ENCODE measurements around the gene TAF4. TPM values are rescaled to one million over a fixed set of nuclear protein-coding genes. Genes with fewer than 3 reads are reported as not detected.

Gene TAF4
- total RNA-seq, 1 donor from 2014 or later = 22.2 TPM

- Mint-ChIP-seq H3K27ac (no peak overlapping the region), H3K9me3 (no peaks in the 10 kb centered on the region), H3K4me3 (no peak overlapping the region), H3K4me1 (ENCODE audit: unreplicated experiment) (peaks cover 5% of the 10 kb centered on the region), H3K36me3 (peaks cover 69% of the 10 kb centered on the region), H3K27me3 (no peaks in the 10 kb centered on the region)
- DNase-seq (ENCODE audit: extremely low spot score, unreplicated experiment) = no peak
- no peak for TF ChIP-seq CTCF (conservative IDR thresholded peaks at IDR 0.05)
These were observed 68.3 kb downstream of the TAF4 start for GRCh38 chr20:61997372-61997771.

GRCh38 chr20:61994546-61994945 is 71.1 kb downstream of the TAF4 start:
- Mint-ChIP-seq H3K9me3 (peaks cover 10% of the 10 kb centered on the region), H3K4me1 (ENCODE audit: unreplicated experiment) (no peaks in the 10 kb centered on the region), H3K4me3 (no peak overlapping the region), H3K27me3 (no peaks in the 10 kb centered on the region), H3K36me3 (peaks cover 80% of the 10 kb centered on the region), H3K27ac (no peak overlapping the region)
- DNase-seq (ENCODE audit: extremely low spot score, unreplicated experiment) = no peak
- TF ChIP-seq CTCF (conservative IDR thresholded peaks at IDR 0.05) = no peak

GRCh38 chr20:61993058-61993457 is 72.6 kb downstream of the TAF4 start:
- no peaks in the 10 kb centered on the region for H3K27me3 Mint-ChIP-seq
- peak overlapping the region; percentile 16 for H3K27ac Mint-ChIP-seq

GRCh38 chr20:61991476-61991875 is 74.2 kb downstream of the TAF4 start:
- no peak for DNase-seq (ENCODE audit: extremely low spot score, unreplicated experiment)
- Mint-ChIP-seq H3K27me3 (no peaks in the 10 kb centered on the region), H3K36me3 (peaks cover 65% of the 10 kb centered on the region), H3K27ac (no peak overlapping the region), H3K9me3 (peaks cover 10% of the 10 kb centered on the region), H3K4me3 (no peak overlapping the region), H3K4me1 (ENCODE audit: unreplicated experiment) (no peaks in the 10 kb centered on the region)
- TF ChIP-seq CTCF (conservative IDR thresholded peaks at IDR 0.05) = no peak

More at GRCh38 chr20:61993058-61993457, 72.6 kb downstream of the TAF4 start:
- no peak overlapping the region for H3K4me3 Mint-ChIP-seq
- no peak for DNase-seq (ENCODE audit: extremely low spot score, unreplicated experiment)
- H3K4me1 Mint-ChIP-seq (ENCODE audit: unreplicated experiment) = no peaks in the 10 kb centered on the region
- TF ChIP-seq CTCF (conservative IDR thresholded peaks at IDR 0.05) = no peak
- H3K9me3 Mint-ChIP-seq = peaks cover 10% of the 10 kb centered on the region
- peaks cover 71% of the 10 kb centered on the region for H3K36me3 Mint-ChIP-seq

- DNase-seq (ENCODE audit: extremely low spot score, unreplicated experiment) = no peak
- peaks cover 10% of the 10 kb centered on the region for H3K9me3 Mint-ChIP-seq
- TF ChIP-seq CTCF (conservative IDR thresholded peaks at IDR 0.05) = no peak
- no peaks in the 10 kb centered on the region for H3K4me1 Mint-ChIP-seq (ENCODE audit: unreplicated experiment)
- no peak overlapping the region for H3K4me3 Mint-ChIP-seq
- peaks cover 62% of the 10 kb centered on the region for H3K36me3 Mint-ChIP-seq
- no peaks in the 10 kb centered on the region for H3K27me3 Mint-ChIP-seq
- no peak overlapping the region for H3K27ac Mint-ChIP-seq
These were observed 75.2 kb downstream of the TAF4 start for GRCh38 chr20:61990484-61990883.

- no peak overlapping the region for H3K27ac Mint-ChIP-seq
- H3K4me3 Mint-ChIP-seq = no peak overlapping the region
- H3K36me3 Mint-ChIP-seq = peaks cover 55% of the 10 kb centered on the region
- no peak for DNase-seq (ENCODE audit: extremely low spot score, unreplicated experiment)
- H3K27me3 Mint-ChIP-seq = no peaks in the 10 kb centered on the region
- no peaks in the 10 kb centered on the region for H3K4me1 Mint-ChIP-seq (ENCODE audit: unreplicated experiment)
- H3K9me3 Mint-ChIP-seq = peaks cover 10% of the 10 kb centered on the region
- TF ChIP-seq CTCF (conservative IDR thresholded peaks at IDR 0.05) = no peak
These were observed 75.9 kb downstream of the TAF4 start for GRCh38 chr20:61989741-61990140.
